Posterior vena cava (tissue), 2 donors: Measurements from ENCODE around the gene DNAH6. TPM values are rescaled to one million over a fixed set of nuclear protein-coding genes. Genes with fewer than 3 reads are reported as not detected.

ENCODE experiments used
- DNase-seq: peaks from one replicate; pipeline ENCODE4 v3.0.0-alpha.2; 2020; ENCODE audit warnings: low spot score
- intact Hi-C, 2 donors: fragments of 100-400 bp; cut with DNase I; formaldehyde crosslinking; loops; one replicate each; pipeline versions ENCODE4 v1.14.1 to v1.14.2; 2022 to 2023
- total RNA-seq, 2 donors: library from RNA; stranded (reverse); fragmentation: NEBNext Ultra II Directional; extraction: Animal tissue kit (Norgen Biotek cat#: 25700); gene quantifications; one replicate each; pipeline ENCODE4 v1.2.1, GENCODE V29; 2021
- donor health status: DM: yes; HTN: yes; CAD: no.
- donor health status: DM: yes; HTN: yes; CAD: no.

The DNAH6 gene
- total RNA-seq, 2 donors from 2014 or later, result 0.24 to 0.46 TPM

GRCh38 chr2:84778911-84779690 is 262.8 kb downstream of the DNAH6 start:
- intact Hi-C loops, result no loop called here
- DNase-seq, result no peak

GRCh38 chr2:84779781-84780180 is 263.5 kb downstream of the DNAH6 start:
- DNase-seq, result no peak

GRCh38 chr2:84781942-84782716 is 265.8 kb downstream of the DNAH6 start:
- DNase-seq, result no peak
- intact Hi-C loops, result no loop called here

More at GRCh38 chr2:84779781-84780180, 263.5 kb downstream of the DNAH6 start:
- intact Hi-C loops, result no loop called here

GRCh38 chr2:84782717-84783442 is 266.6 kb downstream of the DNAH6 start:
- DNase-seq, result no peak
- intact Hi-C loops, result no loop called here

GRCh38 chr2:84785950-84786349 is 269.7 kb downstream of the DNAH6 start:
- DNase-seq, result no peak
- intact Hi-C loops, result no loop called here

- intact Hi-C loops, result no loop called here
- no peak for DNase-seq
Measured at GRCh38 chr2:84786601-84787000, 270.3 kb downstream of the DNAH6 start.

- DNase-seq, result no peak
- intact Hi-C loops, result no loop called here
Measured at GRCh38 chr2:84788027-84788426, 271.7 kb downstream of the DNAH6 start.

- no peak for DNase-seq
- intact Hi-C loops, result no loop called here
Measured at GRCh38 chr2:84788498-84788897, 272.2 kb downstream of the DNAH6 start.

- DNase-seq, result no peak
- intact Hi-C loops, result no loop called here
Measured at GRCh38 chr2:84792856-84793522, 276.7 kb downstream of the DNAH6 start.

- intact Hi-C loops, result no loop called here
- DNase-seq, result no peak
Measured at GRCh38 chr2:84793641-84794040, 277.3 kb downstream of the DNAH6 start.

- intact Hi-C loops, result no loop called here
- no peak for DNase-seq
Measured at GRCh38 chr2:84796798-84797197, 280.5 kb downstream of the DNAH6 start.

GRCh38 chr2:84797271-84797670 is 281.0 kb downstream of the DNAH6 start:
- no peak for DNase-seq
- intact Hi-C loops, result no loop called here

- intact Hi-C loops, result no loop called here
- no peak for DNase-seq
Measured at GRCh38 chr2:84799772-84800171, 283.5 kb downstream of the DNAH6 start.

- DNase-seq, result no peak
- intact Hi-C loops, result no loop called here
Measured at GRCh38 chr2:84800194-84800805, 284.0 kb downstream of the DNAH6 start.

GRCh38 chr2:84801811-84802210 is 285.5 kb downstream of the DNAH6 start:
- no peak for DNase-seq
- intact Hi-C loops, result no loop called here

GRCh38 chr2:84805250-84805958 is 289.1 kb downstream of the DNAH6 start:
- intact Hi-C loops, result no loop called here
- no peak for DNase-seq

- intact Hi-C loops, result no loop called here
- no peak for DNase-seq
Measured at GRCh38 chr2:84807063-84807485, 290.8 kb downstream of the DNAH6 start.

- intact Hi-C loops, result no loop called here
- DNase-seq, result no peak
Measured at GRCh38 chr2:84808279-84808678, 292.0 kb downstream of the DNAH6 start.
